Keratinocyte (primary cell): ENCODE measurements around the gene GLI3. TPM values are rescaled to one million over a fixed set of nuclear protein-coding genes. Genes with fewer than 3 reads are reported as not detected.

Source experiments
- DNase-seq: peaks from one replicate; pipeline ENCODE4 v3.0.0-alpha.2; 2011; ENCODE audit warnings: low read depth, missing footprints, low spot score
- FAIRE-seq: peaks from 2 replicates; lab custom pipeline; 2011; peaks lifted over from hg19 to GRCh38; lab: Jason Lieb, UNC
- H2AFZ ChIP-seq: 2 replicates; pipeline ENCODE4 v1.6.0; 2012; ENCODE audit warnings: low read length, control low read depth, inconsistent platforms; ENCODE audit not compliant: control insufficient read depth
- H3K27ac ChIP-seq: 2 replicates; pipeline ENCODE4 v1.5.1; 2011; ENCODE audit warnings: low read length; ENCODE audit not compliant: control insufficient read depth, insufficient read depth
- H3K27me3 ChIP-seq: 3 replicates; pipeline ENCODE4 v1.6.0; 2011; ENCODE audit warnings: low read length; ENCODE audit not compliant: control insufficient read depth, insufficient read depth; ENCODE audit errors: extremely low read depth
- H3K36me3 ChIP-seq, 2 experiments: 2 replicates in 1 of 2; 3 replicates in 1 of 2; pipeline ENCODE4 v1.5.1; 2011; ENCODE audit warnings: low read length in 2 of 2, mild to moderate bottlenecking in 1 of 2; ENCODE audit not compliant: control insufficient read depth in 2 of 2, insufficient read depth in 2 of 2; ENCODE audit errors: extremely low read depth in 1 of 2
- H3K4me1 ChIP-seq: 3 replicates; pipeline ENCODE4 v1.5.1; 2011; ENCODE audit warnings: low read length; ENCODE audit not compliant: control insufficient read depth, insufficient read depth; ENCODE audit errors: extremely low read depth
- H3K4me2 ChIP-seq: 3 replicates; pipeline ENCODE4 v1.6.0; 2011; ENCODE audit warnings: low read depth, low read length; ENCODE audit not compliant: control insufficient read depth, insufficient read depth; ENCODE audit errors: extremely low read depth
- H3K4me3 ChIP-seq, 3 experiments: fragments of 200-600 bp in 1 of 3; sonication (generic) in 1 of 3; 2 replicates in 2 of 3; 3 replicates in 1 of 3; pipeline ENCODE4 v1.5.1; 2011 to 2016; ENCODE audit warnings: low read length in 3 of 3, mild to moderate bottlenecking in 3 of 3, control low read depth in 2 of 3, inconsistent platforms in 1 of 3, low read depth in 1 of 3, mixed read lengths in 1 of 3, mixed run types in 1 of 3, moderate library complexity in 1 of 3; ENCODE audit not compliant: control insufficient read depth in 2 of 3, insufficient read depth in 2 of 3; ENCODE audit errors: extremely low read depth in 1 of 3
- H3K79me2 ChIP-seq: 2 replicates; pipeline ENCODE4 v1.6.0; 2012; ENCODE audit warnings: low read length; ENCODE audit not compliant: control insufficient read depth, insufficient read depth
- H3K9ac ChIP-seq: 3 replicates; pipeline ENCODE4 v1.6.0; 2011; ENCODE audit warnings: low read length; ENCODE audit not compliant: control insufficient read depth, insufficient read depth; ENCODE audit errors: extremely low read depth
- H3K9me1 ChIP-seq: 3 replicates; pipeline ENCODE4 v1.6.0; 2011; ENCODE audit warnings: low read length; ENCODE audit not compliant: control insufficient read depth, insufficient read depth; ENCODE audit errors: extremely low read depth
- H3K9me3 ChIP-seq: 2 replicates; pipeline ENCODE4 v1.5.1; 2012; ENCODE audit warnings: low read depth, low read length; ENCODE audit not compliant: control insufficient read depth
- H4K20me1 ChIP-seq: 3 replicates; pipeline ENCODE4 v1.6.0; 2011; ENCODE audit warnings: low read length; ENCODE audit not compliant: control insufficient read depth, insufficient read depth; ENCODE audit errors: extremely low read depth
- CTCF ChIP-seq, 3 experiments: IDR thresholded peaks in 1 of 3; conservative IDR thresholded peaks in 1 of 3; optimal IDR thresholded peaks in 1 of 3; 2 replicates in 2 of 3; 3 replicates in 1 of 3; pipeline versions ENCODE3 to v1.5.1; 2011; ENCODE audit warnings: low read length in 3 of 3, mild to moderate bottlenecking in 3 of 3, moderate library complexity in 2 of 3, control low read depth in 1 of 3, inconsistent platforms in 1 of 3; ENCODE audit not compliant: insufficient read depth in 2 of 3; ENCODE audit errors: extremely low read depth in 1 of 3
- EZH2 ChIP-seq: IDR thresholded peaks from one replicate; pipeline ENCODE4 v1.6.1; 2012; ENCODE audit warnings: inconsistent platforms, mild to moderate bottlenecking, low read length, moderate library complexity
- dilution Hi-C: fragments of 300-500 bp; cut with MboI; formaldehyde crosslinking; loops from one replicate; pipeline ENCODE4 v1.7.0; 2020; ENCODE audit warnings: low sequenced_read_pairs; ENCODE audit not compliant: extremely low pct_ligation_motif_present
- polyA plus RNA-seq, 5 experiments: library from polyadenylated mRNA; depleted of rRNA in 3 of 5; stranded (reverse) in 3 of 5; stranded (forward) in 1 of 5; unstranded in 1 of 5; fragments of >200 nt; gene quantifications; 1 replicate in 1 of 5; 2 replicates in 3 of 5; 3 replicates in 1 of 5; pipeline versions ENCODE4 v1.2.1 to v1.2.3, GENCODE V29; 2011 to 2012; ENCODE audit warnings: missing spikeins in 2 of 5, low read depth in 1 of 5, low replicate concordance in 1 of 5

The GLI3 gene
- polyA plus RNA-seq, 1 donor (not counting 4 experiments of a cell fraction or from before 2014, with no cell fraction given), result 3.6 TPM

GRCh38 chr7:42137431-42137830, 99.6 kb downstream of the GLI3 start:
- Histone ChIP-seq H3K9ac (no peak overlapping the region), H3K4me1 (peaks cover 11% of the 10 kb centered on the region), H3K79me2 (no peaks in the 10 kb centered on the region), H3K4me3 (no peak overlapping the region), H3K4me2 (no peak overlapping the region), H3K9me1 (peaks cover 3% of the 10 kb centered on the region), H3K36me3 (no peaks in the 10 kb centered on the region), H3K9me3 (no peaks in the 10 kb centered on the region), H2AFZ (no peak overlapping the region), H3K27me3 (no peaks in the 10 kb centered on the region), H4K20me1 (no peaks in the 10 kb centered on the region), H3K27ac (no peak overlapping the region)
- dilution Hi-C loops, result no loop called here
- no peak for DNase-seq
- no peak for TF ChIP-seq EZH2
- no peak for TF ChIP-seq CTCF (optimal IDR thresholded peaks at IDR 0.05 in 1 of 3, IDR thresholded peaks at IDR 0.05 in 1 of 3, conservative IDR thresholded peaks at IDR 0.05 in 1 of 3; ENCODE audit: extremely low read depth in 1 of 3, insufficient read depth in 2 of 3, low read length in 3 of 3)
- FAIRE-seq, result no peak

GRCh38 chr7:42135728-42136127, 101.3 kb downstream of the GLI3 start:
- no peaks in the 10 kb centered on the region for H3K27me3 ChIP-seq
- H2AFZ ChIP-seq, result no peak overlapping the region
- dilution Hi-C loops, result no loop called here
- H3K4me1 ChIP-seq, result peaks cover 11% of the 10 kb centered on the region
- TF ChIP-seq CTCF (optimal IDR thresholded peaks at IDR 0.05 in 1 of 3, IDR thresholded peaks at IDR 0.05 in 1 of 3, conservative IDR thresholded peaks at IDR 0.05 in 1 of 3; ENCODE audit: extremely low read depth in 1 of 3, insufficient read depth in 2 of 3, low read length in 3 of 3) (no peak), EZH2 (no peak)
- FAIRE-seq, result no peak
- H3K4me2 ChIP-seq, result no peak overlapping the region
- no peak overlapping the region for H3K4me3 ChIP-seq
- peaks cover 3% of the 10 kb centered on the region for H3K9me1 ChIP-seq
- no peak overlapping the region for H3K9ac ChIP-seq
- H4K20me1 ChIP-seq, result no peaks in the 10 kb centered on the region
- H3K9me3 ChIP-seq, result no peaks in the 10 kb centered on the region
- no peaks in the 10 kb centered on the region for H3K79me2 ChIP-seq
- no peak overlapping the region for H3K27ac ChIP-seq
- H3K36me3 ChIP-seq, result no peaks in the 10 kb centered on the region
- no peak for DNase-seq
